ENCODE data around the gene CAMTA1.
A peak's percentile ranks its signal among the peaks of the same experiment; 100 is the strongest.

The CAMTA1 gene

DNA sequence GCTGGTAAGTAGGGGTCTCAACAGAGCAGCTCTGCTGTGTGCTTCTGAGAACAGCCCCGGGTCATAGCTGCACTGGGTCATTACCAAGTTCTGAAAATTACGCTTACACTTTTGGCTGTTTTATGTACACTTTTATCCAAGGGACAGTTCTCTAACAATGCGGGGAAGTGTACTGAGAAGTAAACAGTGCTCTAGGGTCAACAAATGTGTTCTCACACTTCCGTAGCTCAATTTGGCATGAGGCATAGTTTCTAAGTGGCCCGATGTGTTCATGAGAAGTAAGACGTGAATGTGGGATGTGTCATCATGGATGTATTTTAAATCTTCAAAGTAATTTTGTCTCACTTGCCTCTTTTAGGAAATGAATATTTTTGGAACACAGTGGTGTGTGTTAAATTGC, 975.0 kb downstream of the CAMTA1 start:
- no peak for DNase-seq
- in situ Hi-C loops (cut with HindIII; ENCODE audit: low pct_ligation_motif_present, low pct_unique_long_range_greater_than_20kb, low sequenced_read_pairs) = no loop called here

DNA sequence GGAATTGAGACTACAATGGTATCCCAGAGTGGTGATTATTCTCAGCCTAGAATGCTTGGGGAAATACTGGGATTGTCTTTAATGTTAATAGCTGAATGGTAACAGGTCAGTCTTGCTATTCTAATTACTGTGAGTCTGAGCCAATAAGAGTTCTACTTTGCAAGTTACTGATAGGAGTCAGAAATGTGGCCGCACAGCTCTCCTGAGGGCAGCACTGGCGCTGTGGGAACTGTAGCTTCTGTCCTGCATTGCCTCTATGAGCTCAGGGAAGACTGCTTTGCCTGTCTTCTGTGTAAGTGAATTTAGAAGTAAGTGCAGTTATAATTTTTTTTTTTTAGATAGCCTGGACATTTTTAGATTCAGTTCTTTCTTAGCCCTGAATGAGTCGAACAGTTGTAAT, 975.8 kb downstream of the CAMTA1 start:
- in situ Hi-C loops (cut with HindIII; ENCODE audit: low pct_ligation_motif_present, low pct_unique_long_range_greater_than_20kb, low sequenced_read_pairs) = no loop called here
- no peak for DNase-seq

DNA sequence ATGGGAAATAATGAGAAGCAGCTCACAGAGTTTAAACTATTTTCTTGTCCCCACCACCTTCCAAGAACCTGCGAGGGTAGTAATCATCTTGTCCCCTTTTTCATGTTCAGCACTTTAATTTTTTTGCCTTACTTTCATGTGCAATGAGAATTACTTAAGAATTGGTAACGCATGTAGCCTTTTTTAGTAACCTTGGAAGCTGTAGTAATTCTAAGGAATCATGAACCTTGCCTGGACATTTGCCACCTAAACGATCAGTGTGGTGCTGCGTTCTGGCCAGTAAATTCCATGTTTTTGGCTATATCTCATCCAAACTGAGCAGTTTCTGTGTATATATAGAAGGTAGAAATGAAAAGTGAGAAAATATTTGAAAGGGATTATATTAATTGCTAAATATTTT, 981.9 kb downstream of the CAMTA1 start:
- in situ Hi-C loops (cut with HindIII; ENCODE audit: low pct_ligation_motif_present, low pct_unique_long_range_greater_than_20kb, low sequenced_read_pairs) = no loop called here
- DNase-seq = no peak

DNA sequence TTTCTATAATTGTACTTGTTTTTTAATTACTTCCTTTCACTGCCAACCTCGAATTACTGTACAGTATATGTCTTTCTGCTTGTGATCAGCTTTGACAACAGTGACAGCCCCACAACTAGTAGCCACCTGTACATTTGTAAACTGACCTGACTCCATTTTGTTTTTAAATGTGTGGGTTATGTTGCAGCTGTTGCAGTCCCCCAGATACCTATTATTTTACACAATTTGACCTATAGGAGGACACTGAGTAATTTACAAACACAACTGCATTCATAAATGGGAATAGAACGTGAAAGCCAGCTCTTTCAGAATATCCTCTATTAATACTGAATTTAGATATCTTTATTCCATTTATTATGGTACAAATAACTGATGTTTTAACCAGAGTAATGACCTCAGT, 983.3 kb downstream of the CAMTA1 start:
- no peak for DNase-seq

DNA sequence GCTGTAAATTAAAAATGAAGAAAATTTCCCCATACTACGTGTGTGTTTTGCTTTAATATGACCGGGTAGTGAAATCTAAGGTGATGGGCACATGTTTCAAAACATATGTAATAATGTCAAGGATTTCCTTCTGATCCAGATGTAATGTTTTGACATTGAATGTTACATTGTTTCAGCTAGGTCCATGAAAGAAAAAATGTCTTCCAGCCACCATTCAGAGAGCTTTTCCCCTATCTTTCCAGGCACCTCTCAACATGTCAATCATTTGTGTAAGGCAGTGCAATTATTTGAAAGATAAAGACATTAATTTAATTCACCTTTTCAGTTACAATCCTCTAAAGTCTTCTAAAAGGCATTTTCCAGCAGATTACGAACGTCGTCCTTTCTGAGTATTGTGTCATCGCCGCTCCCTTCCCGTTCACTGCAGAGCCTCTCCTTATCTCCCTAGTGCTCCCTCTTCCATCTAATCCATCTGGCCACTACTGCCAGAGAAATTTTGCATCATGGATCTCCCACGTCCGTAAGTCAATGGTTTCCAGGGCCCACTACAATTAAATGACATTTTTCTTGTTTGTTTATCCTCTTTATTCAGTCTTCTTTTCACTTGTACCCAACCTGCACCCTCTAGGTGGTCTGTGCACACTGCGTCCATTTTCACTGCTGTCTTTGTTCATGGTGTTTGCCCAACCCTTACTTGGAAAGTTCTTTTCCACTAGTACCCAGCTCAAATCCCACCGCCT, 984.6 kb downstream of the CAMTA1 start:
- in situ Hi-C loops (cut with HindIII; ENCODE audit: low pct_ligation_motif_present, low pct_unique_long_range_greater_than_20kb, low sequenced_read_pairs) = no loop called here
- DNase-seq = no peak

More for the DNA sequence above, 983.3 kb downstream of the CAMTA1 start:
- in situ Hi-C loops (cut with HindIII; ENCODE audit: low pct_ligation_motif_present, low pct_unique_long_range_greater_than_20kb, low sequenced_read_pairs) = no loop called here

DNA sequence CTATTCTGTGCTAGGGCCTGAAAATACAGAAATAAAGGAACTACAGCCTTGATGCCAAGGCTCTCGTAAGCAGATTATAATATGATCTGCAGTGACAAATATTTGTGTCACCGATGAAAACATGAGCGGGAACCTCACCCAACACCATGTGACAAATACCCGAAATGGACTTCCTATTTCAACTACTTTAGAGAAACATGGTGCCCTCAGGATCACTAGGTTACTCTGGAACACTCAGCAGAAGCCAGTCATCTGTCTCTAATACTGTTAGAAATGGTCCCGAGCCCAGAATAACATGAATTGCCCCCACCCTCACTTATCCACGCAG, 985.4 kb downstream of the CAMTA1 start:
- in situ Hi-C loops (cut with HindIII; ENCODE audit: low pct_ligation_motif_present, low pct_unique_long_range_greater_than_20kb, low sequenced_read_pairs) = no loop called here
- DNase-seq = peak; percentile 2

DNA sequence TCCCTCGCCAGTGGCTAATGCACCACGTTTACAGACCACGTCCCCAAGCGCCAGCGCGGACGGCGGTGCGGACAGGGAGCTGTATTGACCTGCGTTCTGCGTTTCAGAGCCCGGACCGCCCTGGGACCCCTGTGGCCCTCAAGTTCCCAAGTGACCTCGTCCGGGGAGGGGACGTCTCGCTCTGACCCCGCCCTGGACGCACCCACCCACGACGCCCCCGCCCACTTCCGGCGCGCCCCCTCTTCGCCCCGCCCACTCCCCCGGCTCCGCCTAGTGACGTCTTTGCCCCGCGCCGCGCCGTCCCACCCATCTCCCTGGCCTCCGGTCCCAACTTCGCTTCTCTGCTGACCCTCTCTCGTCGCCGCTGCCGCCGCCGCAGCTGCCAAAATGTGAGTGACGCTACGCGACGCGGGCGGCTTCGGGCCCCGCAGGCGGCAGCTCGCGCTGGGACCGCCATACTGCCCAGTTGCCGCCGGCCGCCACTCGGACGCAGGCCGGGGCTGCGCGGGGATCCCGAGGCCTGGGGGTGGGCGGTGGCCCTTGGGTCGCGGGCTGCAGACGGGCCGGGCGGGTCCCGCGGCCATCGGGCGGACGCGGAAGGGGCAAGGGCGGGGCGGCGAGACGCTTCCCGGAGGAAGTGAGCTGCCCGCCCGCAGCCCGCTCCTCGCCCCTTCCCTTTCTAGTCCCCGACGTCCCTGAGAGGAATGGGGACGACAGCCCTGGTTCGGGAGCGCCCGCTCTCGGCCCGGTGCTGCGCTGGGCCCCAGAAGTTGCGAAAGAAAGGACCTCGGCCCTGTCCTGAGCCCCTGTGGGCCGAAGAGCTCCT, 986.0 kb downstream of the CAMTA1 start, which contains the start of gene VAMP3:
VAMP3 (plus strand) TSS at position 300 of the 826 bp plus-strand sequence; CDS start at position 388, 88 bp downstream.
- peak; percentile 71 for DNase-seq
- in situ Hi-C loops (cut with HindIII; ENCODE audit: low pct_ligation_motif_present, low pct_unique_long_range_greater_than_20kb, low sequenced_read_pairs) = no loop called here

DNA sequence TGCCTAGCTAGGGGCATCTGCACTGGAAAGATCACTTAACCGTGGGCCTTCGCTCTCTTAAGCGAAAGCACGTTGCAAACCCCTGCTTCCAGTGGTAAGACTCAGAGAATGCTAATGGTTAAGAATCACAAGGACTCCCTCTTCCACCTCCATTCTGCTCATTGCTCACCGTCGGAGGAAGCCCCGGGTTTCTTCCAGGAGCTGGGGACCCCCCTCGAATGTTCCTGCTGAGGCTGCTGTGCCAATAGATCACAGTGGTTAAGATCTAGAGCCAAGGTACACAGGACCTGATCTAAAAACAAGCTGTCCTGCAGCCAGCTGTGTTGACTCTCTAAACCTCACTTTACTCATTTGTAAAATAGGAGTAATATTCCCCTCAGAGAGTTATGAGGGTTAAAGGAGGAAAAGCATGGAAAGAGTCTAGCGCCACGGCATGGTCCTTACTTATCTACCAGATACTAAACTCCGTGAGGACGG, 986.6 kb downstream of the CAMTA1 start:
- in situ Hi-C loops (cut with HindIII; ENCODE audit: low pct_ligation_motif_present, low pct_unique_long_range_greater_than_20kb, low sequenced_read_pairs) = no loop called here
- peak; percentile 22 for DNase-seq

DNA sequence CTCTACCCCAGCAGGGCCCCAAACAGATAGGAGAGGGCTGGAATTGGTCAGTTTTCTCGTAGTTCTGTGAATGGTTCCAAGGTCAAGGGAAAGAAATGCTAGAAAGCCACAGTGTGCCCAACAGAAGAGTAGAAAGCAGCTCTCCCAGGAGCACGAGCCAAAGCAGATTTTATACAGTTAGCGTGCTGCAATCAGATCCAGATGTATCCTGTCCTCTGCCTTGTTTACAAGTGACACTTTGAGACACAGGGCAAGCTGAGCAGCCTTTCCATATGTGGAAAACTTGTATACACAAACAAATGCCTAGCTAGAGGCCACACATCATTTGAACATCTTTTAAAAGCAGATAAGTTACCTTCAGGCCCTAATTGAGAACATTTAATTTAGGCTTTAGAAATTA, 992.3 kb downstream of the CAMTA1 start:
- in situ Hi-C loops (cut with HindIII; ENCODE audit: low pct_ligation_motif_present, low pct_unique_long_range_greater_than_20kb, low sequenced_read_pairs) = no loop called here
- no peak for DNase-seq

DNA sequence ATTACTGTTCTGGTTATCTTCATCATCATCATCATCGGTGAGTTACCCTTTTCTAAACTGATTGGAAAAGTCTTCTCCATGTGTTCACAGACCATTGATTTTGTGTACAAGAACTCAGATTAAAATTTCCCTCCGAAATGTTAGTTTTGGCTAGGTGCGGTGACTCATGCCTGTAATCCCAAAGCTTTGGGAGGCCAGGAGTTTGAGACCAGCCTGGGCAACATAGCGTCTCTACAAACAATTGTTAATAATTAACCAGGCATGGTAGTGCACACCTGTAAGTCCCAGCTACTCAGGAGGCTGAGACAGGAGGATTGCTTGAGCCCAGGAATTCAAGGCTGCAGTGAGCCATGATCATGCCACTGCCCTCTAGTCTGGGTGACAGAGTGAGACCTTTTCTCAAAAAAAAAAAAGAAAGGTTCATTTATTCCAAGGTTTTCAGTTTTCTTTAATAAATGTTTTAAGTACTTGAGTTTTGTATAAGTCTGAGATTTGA, 992.9 kb downstream of the CAMTA1 start:
- in situ Hi-C loops (cut with HindIII; ENCODE audit: low pct_ligation_motif_present, low pct_unique_long_range_greater_than_20kb, low sequenced_read_pairs) = no loop called here
- DNase-seq = no peak

DNA sequence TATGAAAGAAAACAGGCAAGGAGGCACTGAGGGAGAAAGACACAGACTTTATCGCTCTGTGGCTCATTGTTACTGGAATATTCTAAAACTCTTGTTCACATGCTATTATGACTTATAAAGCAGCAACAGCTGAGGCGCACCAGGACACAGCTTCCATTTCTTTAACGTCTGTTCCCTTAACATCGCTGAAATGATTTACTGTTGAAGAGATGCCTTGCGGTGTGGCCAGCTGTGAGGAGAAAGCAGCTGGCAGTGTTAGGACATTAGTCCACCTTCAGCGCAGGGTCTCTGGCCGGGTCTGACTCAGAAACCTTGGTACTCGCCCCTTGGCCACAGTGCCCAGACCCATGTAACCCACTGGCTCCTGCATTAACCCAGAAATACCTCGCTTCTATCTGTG, 995.7 kb downstream of the CAMTA1 start:
- in situ Hi-C loops (cut with HindIII; ENCODE audit: low pct_ligation_motif_present, low pct_unique_long_range_greater_than_20kb, low sequenced_read_pairs) = no loop called here
- DNase-seq = no peak

DNA sequence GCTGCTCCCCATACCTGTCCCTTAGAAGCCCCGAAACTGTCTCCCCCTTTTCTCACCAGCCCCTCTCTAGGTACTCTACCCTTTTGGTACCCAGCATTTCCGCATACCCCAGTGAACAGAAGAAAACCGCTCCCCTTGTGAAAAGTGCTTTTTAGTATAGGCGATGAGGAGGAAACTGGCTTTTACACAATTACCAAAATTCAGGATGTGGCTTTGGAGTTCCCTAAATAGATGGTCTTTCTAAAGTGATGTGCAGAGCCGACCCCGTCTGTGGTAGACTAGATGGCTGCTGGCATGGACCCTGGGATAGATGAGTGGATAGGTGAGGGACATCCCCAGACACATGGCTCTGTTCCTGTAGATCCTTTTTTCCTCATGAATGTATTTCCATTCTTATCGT, 996.2 kb downstream of the CAMTA1 start:
- no peak for DNase-seq
- in situ Hi-C loops (cut with HindIII; ENCODE audit: low pct_ligation_motif_present, low pct_unique_long_range_greater_than_20kb, low sequenced_read_pairs) = no loop called here

DNA sequence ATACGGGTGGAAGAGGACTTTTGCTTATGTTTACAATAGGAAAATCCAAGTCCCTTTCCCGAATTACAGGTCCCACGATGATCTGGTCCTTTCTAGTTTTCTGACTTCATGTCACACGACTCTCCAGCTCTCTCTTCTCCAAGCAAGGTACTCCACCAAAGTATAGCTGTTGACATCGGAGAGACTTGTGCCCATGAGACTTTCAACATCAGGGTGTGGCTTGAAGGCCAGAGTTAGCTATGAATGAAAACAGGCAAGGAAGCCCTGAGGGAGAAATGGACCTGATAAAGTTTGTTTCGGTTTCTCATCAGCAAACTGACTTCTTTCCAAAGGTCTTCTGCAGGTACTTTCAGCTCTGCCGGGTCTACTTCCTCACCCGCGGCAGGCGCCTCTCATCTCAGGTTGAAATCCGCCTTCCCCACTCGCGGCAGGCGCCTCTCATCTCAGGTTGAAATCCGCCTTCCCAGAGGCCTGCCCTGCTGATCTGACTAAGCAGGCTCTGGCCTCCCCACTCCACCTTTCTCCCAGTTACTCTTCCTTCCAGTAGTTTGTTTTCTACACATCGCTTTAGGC, 996.8 kb downstream of the CAMTA1 start:
- no peak for DNase-seq
- in situ Hi-C loops (cut with HindIII; ENCODE audit: low pct_ligation_motif_present, low pct_unique_long_range_greater_than_20kb, low sequenced_read_pairs) = no loop called here

DNA sequence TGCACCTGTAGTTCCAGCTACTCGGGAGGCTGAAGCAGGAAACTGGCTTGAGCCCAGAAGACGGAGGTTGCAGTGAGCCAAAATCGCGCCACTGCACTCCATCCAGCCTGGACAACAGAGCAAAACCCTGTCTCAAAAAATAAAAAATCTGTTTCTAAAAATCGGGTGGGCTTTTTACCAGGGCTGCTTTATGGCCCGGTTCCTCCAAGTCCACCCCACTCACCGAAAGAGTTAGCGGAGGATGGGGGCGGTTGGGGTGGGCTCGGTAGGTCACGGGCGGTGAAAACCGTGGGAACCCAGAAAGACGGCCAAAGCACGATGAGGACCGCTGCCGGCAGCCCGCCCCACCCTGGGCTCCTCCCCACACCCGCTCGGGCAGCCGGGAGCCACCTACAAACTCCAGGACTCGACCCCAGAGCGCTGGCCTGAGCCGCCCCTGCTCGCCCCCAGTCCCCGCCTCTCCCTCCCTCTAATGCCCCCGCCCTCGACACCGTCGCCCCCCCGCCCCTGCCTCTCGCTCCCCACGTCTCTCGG, 998.0 kb downstream of the CAMTA1 start:
- DNase-seq = peak; percentile 76
- in situ Hi-C loops (cut with HindIII; ENCODE audit: low pct_ligation_motif_present, low pct_unique_long_range_greater_than_20kb, low sequenced_read_pairs) = no loop called here

DNA sequence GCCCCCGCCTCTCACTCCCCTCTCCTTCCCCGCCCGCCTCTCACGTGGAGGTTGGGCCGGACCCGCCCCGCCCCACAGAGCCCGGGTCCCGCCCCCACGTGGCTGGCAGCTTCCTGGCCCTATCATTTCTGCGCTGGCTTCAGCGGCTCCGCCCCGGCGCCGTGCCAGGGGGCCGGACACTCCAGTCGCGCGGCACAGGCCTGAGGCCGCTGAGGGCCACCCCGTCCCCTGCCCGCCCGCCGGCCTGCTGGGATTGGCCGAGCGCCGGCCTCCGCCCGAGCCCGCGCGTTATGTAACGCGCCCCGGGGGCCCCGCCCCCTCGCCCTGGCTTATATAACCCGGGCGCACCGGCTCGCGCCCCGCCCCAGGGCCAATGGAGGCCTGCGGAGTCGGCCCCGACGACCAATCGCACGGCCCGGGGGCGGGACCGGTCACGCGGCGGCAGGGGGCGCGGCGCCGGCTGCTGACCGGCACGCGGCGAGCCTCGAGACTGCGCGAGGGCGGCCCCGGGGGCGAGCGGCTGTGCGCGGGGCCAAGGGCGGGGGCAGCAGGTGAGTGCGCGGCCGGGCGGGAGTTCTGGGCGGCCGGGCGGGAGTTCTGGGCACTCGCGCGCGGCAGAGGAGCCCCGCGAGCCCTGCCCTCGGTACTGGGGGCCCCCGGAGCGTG, 998.7 kb downstream of the CAMTA1 start, which contains the start of gene PER3:
PER3 (plus strand) TSS at position 466 of the 666 bp plus-strand sequence. CDS start 587 bp downstream, outside the sequence.
- in situ Hi-C loops (cut with HindIII; ENCODE audit: low pct_ligation_motif_present, low pct_unique_long_range_greater_than_20kb, low sequenced_read_pairs) = no loop called here
- DNase-seq = peak; percentile 94

DNA sequence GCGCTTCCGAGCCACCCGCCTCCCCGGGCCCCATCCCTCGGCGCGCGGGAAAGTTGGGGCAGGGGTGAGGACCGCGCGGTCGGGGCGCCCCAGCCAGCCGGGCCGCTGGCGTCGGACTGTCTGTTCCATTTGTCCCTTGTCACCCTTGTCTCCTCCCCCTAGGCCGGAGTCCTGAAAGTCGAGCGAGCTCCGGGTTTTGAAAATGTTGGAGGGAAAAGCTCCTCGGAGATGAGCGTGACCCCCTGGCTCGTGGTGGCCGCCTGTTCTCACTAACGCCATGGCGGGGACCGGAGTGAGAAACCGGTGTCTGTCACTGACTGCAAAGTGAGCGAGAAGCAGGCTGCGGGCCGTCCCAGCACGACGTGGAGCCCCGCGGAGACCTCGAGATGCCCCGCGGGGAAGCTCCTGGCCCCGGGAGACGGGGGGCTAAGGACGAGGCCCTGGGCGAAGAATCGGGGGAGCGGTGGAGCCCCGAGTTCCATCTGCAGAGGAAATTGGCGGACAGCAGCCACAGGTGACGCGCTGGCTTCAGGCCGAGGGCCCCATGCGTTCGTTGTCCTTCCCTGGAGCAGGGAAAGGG, 999.3 kb downstream of the CAMTA1 start:
- DNase-seq = no peak
- in situ Hi-C loops (cut with HindIII; ENCODE audit: low pct_ligation_motif_present, low pct_unique_long_range_greater_than_20kb, low sequenced_read_pairs) = no loop called here

DNA sequence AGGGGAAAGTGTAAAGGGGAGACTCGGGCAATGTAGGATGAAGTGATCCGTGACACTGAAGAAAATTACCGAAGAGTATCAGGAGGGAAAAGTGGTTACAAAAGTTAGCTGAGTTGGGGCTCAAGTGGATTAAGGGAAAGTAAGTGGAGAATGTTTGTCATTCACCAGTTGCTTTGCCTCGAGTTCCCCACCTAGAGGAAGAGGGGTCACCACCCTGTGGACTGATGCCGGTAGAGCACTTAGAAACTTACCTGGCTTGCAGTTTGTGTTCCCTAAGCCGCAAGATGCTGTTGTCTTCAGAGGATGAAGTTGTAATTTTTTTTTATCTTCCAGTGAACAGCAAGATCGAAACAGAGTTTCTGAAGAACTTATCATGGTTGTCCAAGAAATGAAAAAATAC, 999.9 kb downstream of the CAMTA1 start:
- no peak for DNase-seq

DNA sequence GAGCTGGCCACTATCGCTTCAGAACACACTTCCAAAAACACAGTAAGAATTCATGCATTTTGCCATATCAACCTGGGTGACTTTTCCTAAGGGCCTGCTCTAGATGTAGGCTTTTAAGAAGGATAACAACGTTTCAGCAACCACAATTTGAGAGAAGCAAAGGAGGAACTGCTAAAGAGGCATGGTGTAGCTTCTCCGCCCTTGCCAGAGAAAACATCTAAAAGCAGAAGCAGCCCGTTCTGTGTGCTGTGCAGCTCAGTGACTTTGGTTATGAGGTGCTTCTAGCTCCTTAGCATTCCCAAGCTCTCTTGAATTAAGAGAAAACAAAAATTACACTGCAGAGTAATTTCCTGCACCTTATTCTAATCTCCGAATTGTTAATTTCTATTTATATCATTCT, 1001.5 kb downstream of the CAMTA1 start:
- DNase-seq = no peak
- in situ Hi-C loops (cut with HindIII; ENCODE audit: low pct_ligation_motif_present, low pct_unique_long_range_greater_than_20kb, low sequenced_read_pairs) = no loop called here

More for the DNA sequence above, 999.9 kb downstream of the CAMTA1 start:
- in situ Hi-C loops (cut with HindIII; ENCODE audit: low pct_ligation_motif_present, low pct_unique_long_range_greater_than_20kb, low sequenced_read_pairs) = no loop called here
